Sigmoid colon (tissue), 4 donors: ENCODE measurements around the gene WNT7A.

Experiments used
- POLR2A ChIP-seq, 2 donors: fragments of 450-650 bp; IDR thresholded peaks; one replicate each; pipeline ENCODE4 v1.6.1; 2016; ENCODE audit warnings: antibody characterized with exemption in 2 of 2, mild to moderate bottlenecking in 2 of 2, moderate library complexity in 2 of 2
- POLR2AphosphoS5 ChIP-seq, 4 donors: sonication (generic); formaldehyde crosslinking; IDR thresholded peaks; one replicate each; pipeline ENCODE4 v1.6.1; 2017; ENCODE audit warnings: antibody characterized with exemption in 4 of 4
- TF ChIP-seq, protein P1 (sequence below), 4 experiments: fragments of 450-650 bp in 3 of 4; fragments of 200-600 bp in 1 of 4; IDR thresholded peaks; one replicate each; pipeline ENCODE4 v1.5.1; 2016 to 2019; ENCODE audit warnings: antibody characterized with exemption in 4 of 4, mild to moderate bottlenecking in 3 of 4, moderate library complexity in 2 of 4

GRCh38 chr3:13808550-13808949, 71.3 kb downstream of the WNT7A start:
- TF ChIP-seq, protein P1, sequence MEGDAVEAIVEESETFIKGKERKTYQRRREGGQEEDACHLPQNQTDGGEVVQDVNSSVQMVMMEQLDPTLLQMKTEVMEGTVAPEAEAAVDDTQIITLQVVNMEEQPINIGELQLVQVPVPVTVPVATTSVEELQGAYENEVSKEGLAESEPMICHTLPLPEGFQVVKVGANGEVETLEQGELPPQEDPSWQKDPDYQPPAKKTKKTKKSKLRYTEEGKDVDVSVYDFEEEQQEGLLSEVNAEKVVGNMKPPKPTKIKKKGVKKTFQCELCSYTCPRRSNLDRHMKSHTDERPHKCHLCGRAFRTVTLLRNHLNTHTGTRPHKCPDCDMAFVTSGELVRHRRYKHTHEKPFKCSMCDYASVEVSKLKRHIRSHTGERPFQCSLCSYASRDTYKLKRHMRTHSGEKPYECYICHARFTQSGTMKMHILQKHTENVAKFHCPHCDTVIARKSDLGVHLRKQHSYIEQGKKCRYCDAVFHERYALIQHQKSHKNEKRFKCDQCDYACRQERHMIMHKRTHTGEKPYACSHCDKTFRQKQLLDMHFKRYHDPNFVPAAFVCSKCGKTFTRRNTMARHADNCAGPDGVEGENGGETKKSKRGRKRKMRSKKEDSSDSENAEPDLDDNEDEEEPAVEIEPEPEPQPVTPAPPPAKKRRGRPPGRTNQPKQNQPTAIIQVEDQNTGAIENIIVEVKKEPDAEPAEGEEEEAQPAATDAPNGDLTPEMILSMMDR (IDR thresholded peaks at IDR 0.05): no peak
- TF ChIP-seq POLR2A (IDR thresholded peaks at IDR 0.05) (no peak), POLR2AphosphoS5 (IDR thresholded peaks at IDR 0.05) (no peak)
